GM23248 (cell line): ENCODE results near the gene RRP9. TPM values are rescaled to one million over a fixed set of nuclear protein-coding genes. Genes with fewer than 3 reads are reported as not detected.
"Not testable (repeated sequence)": the region's sequence is repeated elsewhere in the genome, so short reads cannot be mapped to it uniquely, and the experiment has no call there.

Experiments
- DNase-seq: peaks from one replicate; pipeline ENCODE4 v3.0.0-alpha.2; 2015
- H2AFZ ChIP-seq: fragments of 200-600 bp; sonication (generic); 2 replicates; pipeline ENCODE4 v1.6.1; 2016; ENCODE audit warnings: antibody characterized with exemption
- H3F3A ChIP-seq: fragments of 200-600 bp; sonication (generic); 2 replicates; pipeline ENCODE4 v1.6.1; 2016; ENCODE audit warnings: mild to moderate bottlenecking, antibody characterized with exemption, mixed run types; ENCODE audit not compliant: insufficient read depth
- H3K27ac ChIP-seq: fragments of 200-600 bp; sonication (generic); 2 replicates; pipeline ENCODE4 v1.5.1; 2016; ENCODE audit warnings: mild to moderate bottlenecking
- H3K27me3 ChIP-seq: fragments of 200-600 bp; sonication (generic); replicated peaks from 2 replicates; pipeline ENCODE4 v1.6.1; 2016; ENCODE audit warnings: mild to moderate bottlenecking; ENCODE audit not compliant: insufficient read depth
- H3K36me3 ChIP-seq: fragments of 200-600 bp; sonication (generic); 2 replicates; pipeline ENCODE4 v1.6.1; 2016; ENCODE audit warnings: low read depth, mild to moderate bottlenecking
- H3K4me1 ChIP-seq: fragments of 200-600 bp; sonication (generic); 2 replicates; pipeline ENCODE4 v1.6.1; 2016; ENCODE audit warnings: mild to moderate bottlenecking; ENCODE audit not compliant: insufficient read depth
- H3K4me2 ChIP-seq: fragments of 200-600 bp; sonication (generic); one replicate; pipeline ENCODE4 v1.6.1; 2016; ENCODE audit warnings: mild to moderate bottlenecking; ENCODE audit not compliant: unreplicated experiment
- H3K4me3 ChIP-seq: fragments of 200-600 bp; sonication (generic); 2 replicates; pipeline ENCODE4 v1.5.1; 2016; ENCODE audit warnings: mild to moderate bottlenecking
- H3K79me2 ChIP-seq: fragments of 200-600 bp; sonication (generic); 2 replicates; pipeline ENCODE4 v1.6.1; 2016; ENCODE audit warnings: mild to moderate bottlenecking; ENCODE audit not compliant: insufficient read depth
- H3K9ac ChIP-seq: fragments of 200-600 bp; sonication (generic); 2 replicates; pipeline ENCODE4 v1.6.1; 2016; ENCODE audit warnings: mild to moderate bottlenecking
- H3K9me2 ChIP-seq: fragments of 200-600 bp; sonication (generic); 2 replicates; pipeline ENCODE4 v1.6.1; 2016; ENCODE audit warnings: mixed run types, mild to moderate bottlenecking, moderate library complexity; ENCODE audit not compliant: insufficient read depth
- H3K9me3 ChIP-seq: fragments of 200-600 bp; sonication (generic); one replicate; pipeline ENCODE4 v1.6.1; 2017; ENCODE audit warnings: low read depth
- H4K20me1 ChIP-seq: fragments of 200-600 bp; sonication (generic); 2 replicates; pipeline ENCODE4 v1.6.0; 2016; ENCODE audit not compliant: insufficient read depth
- EZH2 ChIP-seq: fragments of 200-600 bp; sonication (generic); IDR thresholded peaks from 2 replicates; pipeline ENCODE4 v1.6.1; 2018; ENCODE audit warnings: antibody characterized with exemption, mild to moderate bottlenecking; ENCODE audit not compliant: insufficient read depth, poor library complexity, severe bottlenecking
- EZH2phosphoT487 ChIP-seq: fragments of 200-600 bp; sonication (generic); IDR thresholded peaks from 2 replicates; pipeline ENCODE4 v1.6.1; 2018; ENCODE audit warnings: antibody characterized with exemption, moderate library complexity, mild to moderate bottlenecking, low read depth; ENCODE audit not compliant: insufficient read depth
- WGBS, 2 experiments: methylation state at CpG; one replicate each; pipeline ENCODE4 v1.1.6; 2015 to 2017; ENCODE audit warnings: low lambda C conversion rate in 2 of 2, low coverage in 1 of 2; ENCODE audit errors: missing lambda C conversion rate in 2 of 2; 5-methylcytosine and 5-hydroxymethylcytosine counted together
- in situ Hi-C: fragments of 300-500 bp; cut with MboI; formaldehyde crosslinking; loops from 2 replicates; pipeline ENCODE4 v1.15.0; 2020
- polyA plus RNA-seq: library from polyadenylated mRNA; unstranded; fragments of >200 nt; fragmentation: Nextera tagmentation; extraction: Ambion mirVana; gene quantifications from 2 replicates; pipeline ENCODE4 v1.2.1, GENCODE V29; 2016
- total RNA-seq: library from RNA; depleted of rRNA; stranded (reverse); fragments of >200 nt; shearing (Covaris generic); gene quantifications from 2 replicates; pipeline ENCODE4 v1.2.3, GENCODE V29; 2014; rRNA removed

The RRP9 gene
- total RNA-seq (21.6 and 27.5 TPM in 2 replicates), polyA plus RNA-seq (24.6 and 28.4 TPM in 2 replicates)

GRCh38 chr3:51941798-51942602 is at the start of gene RRP9, which contains the start of gene PARP3:
RRP9 (minus strand) TSS chr3:51941904; CDS start chr3:51941867, 37 bp downstream.
PARP3 (plus strand) TSS chr3:51942363; CDS start chr3:51943356, 993 bp downstream.
- H3K27ac ChIP-seq: peak within 1 kb of the TSS; percentile 94
- peaks cover 13% of the 10 kb centered on the region; the same call in 1 of the 2 replicates for H3F3A ChIP-seq
- H3K4me2 ChIP-seq: peak within 1 kb of the TSS; percentile 95
- H3K36me3 ChIP-seq: no peaks in the 10 kb centered on the region; the same call in 1 of the 2 replicates
- H3K27me3 ChIP-seq: no peaks in the 10 kb centered on the region
- WGBS, 2 experiments: 0 to 2% methylated on average over 52 to 55 of the region's 67 CpGs
- TF ChIP-seq EZH2phosphoT487: no peak
- peaks cover 20% of the 10 kb centered on the region for H3K4me1 ChIP-seq
- H3K79me2 ChIP-seq: peaks cover 39% of the 10 kb centered on the region
- peak within 1 kb of the TSS; percentile 82 for H2AFZ ChIP-seq
- peak; percentile 100 for DNase-seq
- no peaks in the 10 kb centered on the region for H3K9me3 ChIP-seq
- H3K9me2 ChIP-seq: no peaks in the 10 kb centered on the region
- peak within 1 kb of the TSS; percentile 90 for H3K9ac ChIP-seq
- in situ Hi-C loops: no loop called here
- H4K20me1 ChIP-seq: no peaks in the 10 kb centered on the region
- peak within 1 kb of the TSS; percentile 92 for H3K4me3 ChIP-seq

- Histone ChIP-seq H3F3A (peaks cover 32% of the 10 kb centered on the region), H3K36me3 (peaks cover 23% of the 10 kb centered on the region; the same call in 1 of the 2 replicates), H3K79me2 (peaks cover 40% of the 10 kb centered on the region)
- H3K27me3 ChIP-seq, H4K20me1 ChIP-seq, H3K9me2 ChIP-seq, H3K4me1 ChIP-seq, H3K4me2 ChIP-seq, H2AFZ ChIP-seq, H3K4me3 ChIP-seq, in situ Hi-C loops, H3K9me3 ChIP-seq, DNase-seq, H3K27ac ChIP-seq, H3K9ac ChIP-seq: not testable (repeated sequence)
- 85 to 90% methylated on average over 10 to 34 of the region's 38 CpGs for WGBS, 2 experiments
Measured at GRCh38 chr3:51990501-51990971, 48.8 kb upstream of the RRP9 start.

- H2AFZ ChIP-seq: no peak overlapping the region
- H3K79me2 ChIP-seq: peaks cover 37% of the 10 kb centered on the region
- in situ Hi-C loops: no loop called here
- H3K9me3 ChIP-seq: no peaks in the 10 kb centered on the region
- H3K4me2 ChIP-seq: no peak overlapping the region
- H4K20me1 ChIP-seq: no peaks in the 10 kb centered on the region
- peaks cover 23% of the 10 kb centered on the region for H3F3A ChIP-seq
- no peak overlapping the region for H3K27ac ChIP-seq
- no peak overlapping the region for H3K4me3 ChIP-seq
- H3K36me3 ChIP-seq: peaks cover 10% of the 10 kb centered on the region; the same call in 1 of the 2 replicates
- no peaks in the 10 kb centered on the region for H3K27me3 ChIP-seq
- TF ChIP-seq EZH2 (no peak), EZH2phosphoT487 (no peak)
- H3K9me2 ChIP-seq: no peaks in the 10 kb centered on the region
- no peak overlapping the region for H3K9ac ChIP-seq
- DNase-seq: no peak
- 84 to 85% methylated on average over 14 to 15 of the region's 15 CpGs for WGBS, 2 experiments
- peaks cover 10% of the 10 kb centered on the region for H3K4me1 ChIP-seq
Measured at GRCh38 chr3:51988286-51989146, 46.8 kb upstream of the RRP9 start.

- no peaks in the 10 kb centered on the region for H3K27me3 ChIP-seq
- no peak overlapping the region for H3K4me2 ChIP-seq
- no peak for DNase-seq
- no peaks in the 10 kb centered on the region for H3K9me2 ChIP-seq
- 0 out of 2 replicates have a peak, but pooled peaks cover 7% of the 10 kb centered on the region for H3K36me3 ChIP-seq
- TF ChIP-seq EZH2: no peak
- no peak for TF ChIP-seq EZH2phosphoT487
- H3K4me1 ChIP-seq: peaks cover 11% of the 10 kb centered on the region
- peaks cover 22% of the 10 kb centered on the region for H3F3A ChIP-seq
- in situ Hi-C loops: no loop called here
- H3K9ac ChIP-seq: no peak overlapping the region
- no peak overlapping the region for H3K27ac ChIP-seq
- H4K20me1 ChIP-seq: no peaks in the 10 kb centered on the region
- H3K4me3 ChIP-seq: no peak overlapping the region
- H3K9me3 ChIP-seq: no peaks in the 10 kb centered on the region
- H2AFZ ChIP-seq: no peak overlapping the region
- 84 to 93% methylated on average over 7 of the region's 7 CpGs for WGBS, 2 experiments
- peaks cover 29% of the 10 kb centered on the region for H3K79me2 ChIP-seq
Measured at GRCh38 chr3:51987568-51987967, 45.9 kb upstream of the RRP9 start.
